Nephron (organoid): ENCODE data around the gene TSPAN11.

Experiments
- H3K27ac Mint-ChIP-seq, 3 experiments: 2 replicates each; pipeline ENCODE4 v1.8.0; 2020; ENCODE audit warnings: mixed read lengths in 3 of 3, mild to moderate bottlenecking in 2 of 3, moderate library complexity in 1 of 3
- H3K27me3 Mint-ChIP-seq: 2 replicates; pipeline ENCODE4 v1.8.0; 2021; ENCODE audit warnings: low read depth, mild to moderate bottlenecking, moderate library complexity, mixed read lengths
- H3K36me3 Mint-ChIP-seq: 2 replicates; pipeline ENCODE4 v1.8.0; 2020; ENCODE audit warnings: low read depth, mixed read lengths
- H3K4me1 Mint-ChIP-seq: 2 replicates; pipeline ENCODE4 v1.8.0; 2020; ENCODE audit warnings: mixed read lengths
- H3K4me3 Mint-ChIP-seq, 3 experiments: 2 replicates each; pipeline ENCODE4 v1.8.0; 2020; ENCODE audit warnings: mild to moderate bottlenecking in 3 of 3, mixed read lengths in 3 of 3, moderate library complexity in 2 of 3
- H3K9me3 Mint-ChIP-seq: 2 replicates; pipeline ENCODE4 v1.8.0; 2020; ENCODE audit warnings: mixed read lengths
- CTCF ChIP-seq, 3 experiments: fragments of 200-600 bp; sonication (generic); IDR thresholded peaks; one replicate each; pipeline ENCODE4 v1.5.0; 2021; ENCODE audit warnings: antibody characterized with exemption in 3 of 3; ENCODE audit not compliant: unreplicated experiment in 3 of 3

Gene TSPAN11

GRCh38 chr12:31033681-31034080, 107.1 kb downstream of the TSPAN11 start:
- H3K27ac Mint-ChIP-seq, result no peak overlapping the region
- no peak overlapping the region for H3K4me3 Mint-ChIP-seq
- no peak for TF ChIP-seq CTCF (IDR thresholded peaks at IDR 0.05; ENCODE audit: unreplicated experiment in 3 of 3)
- peaks cover 9% of the 10 kb centered on the region for H3K4me1 Mint-ChIP-seq
- peaks cover 20% of the 10 kb centered on the region for H3K27me3 Mint-ChIP-seq
- H3K9me3 Mint-ChIP-seq, result no peaks in the 10 kb centered on the region
- no peaks in the 10 kb centered on the region for H3K36me3 Mint-ChIP-seq

GRCh38 chr12:31034372-31034771, 107.8 kb downstream of the TSPAN11 start:
- TF ChIP-seq CTCF (IDR thresholded peaks at IDR 0.05; ENCODE audit: unreplicated experiment in 3 of 3), result no peak
- Mint-ChIP-seq H3K27ac (no peak overlapping the region), H3K36me3 (no peaks in the 10 kb centered on the region), H3K4me1 (peaks cover 9% of the 10 kb centered on the region), H3K27me3 (peaks cover 20% of the 10 kb centered on the region), H3K9me3 (no peaks in the 10 kb centered on the region), H3K4me3 (no peak overlapping the region)

- H3K4me1 Mint-ChIP-seq, result peaks cover 9% of the 10 kb centered on the region
Measured at GRCh38 chr12:31035226-31035625, 108.7 kb downstream of the TSPAN11 start.

GRCh38 chr12:31035967-31036665, 109.6 kb downstream of the TSPAN11 start:
- no peaks in the 10 kb centered on the region for H3K36me3 Mint-ChIP-seq
- H3K4me3 Mint-ChIP-seq, result no peak overlapping the region
- no peaks in the 10 kb centered on the region for H3K9me3 Mint-ChIP-seq
- peaks cover 9% of the 10 kb centered on the region for H3K4me1 Mint-ChIP-seq
- TF ChIP-seq CTCF (IDR thresholded peaks at IDR 0.05; ENCODE audit: unreplicated experiment in 3 of 3), result no peak
- H3K27me3 Mint-ChIP-seq, result peaks cover 16% of the 10 kb centered on the region
- no peak overlapping the region for H3K27ac Mint-ChIP-seq

More at GRCh38 chr12:31035226-31035625, 108.7 kb downstream of the TSPAN11 start:
- H3K4me3 Mint-ChIP-seq, result no peak overlapping the region
- no peak for TF ChIP-seq CTCF (IDR thresholded peaks at IDR 0.05; ENCODE audit: unreplicated experiment in 3 of 3)
- peaks cover 19% of the 10 kb centered on the region for H3K27me3 Mint-ChIP-seq
- H3K27ac Mint-ChIP-seq, result no peak overlapping the region
- no peaks in the 10 kb centered on the region for H3K36me3 Mint-ChIP-seq
- H3K9me3 Mint-ChIP-seq, result no peaks in the 10 kb centered on the region

GRCh38 chr12:31037028-31037427, 110.5 kb downstream of the TSPAN11 start:
- Mint-ChIP-seq H3K4me1 (peaks cover 9% of the 10 kb centered on the region), H3K36me3 (no peaks in the 10 kb centered on the region), H3K27me3 (peaks cover 12% of the 10 kb centered on the region), H3K27ac (no peak overlapping the region), H3K9me3 (no peaks in the 10 kb centered on the region), H3K4me3 (no peak overlapping the region)
- TF ChIP-seq CTCF (IDR thresholded peaks at IDR 0.05; ENCODE audit: unreplicated experiment in 3 of 3), result no peak

- TF ChIP-seq CTCF (IDR thresholded peaks at IDR 0.05; ENCODE audit: unreplicated experiment in 3 of 3), result no peak
- no peak overlapping the region for H3K4me3 Mint-ChIP-seq
- no peaks in the 10 kb centered on the region for H3K36me3 Mint-ChIP-seq
- H3K9me3 Mint-ChIP-seq, result no peaks in the 10 kb centered on the region
- peaks cover 8% of the 10 kb centered on the region for H3K27me3 Mint-ChIP-seq
- peaks cover 9% of the 10 kb centered on the region for H3K4me1 Mint-ChIP-seq
- H3K27ac Mint-ChIP-seq, result no peak overlapping the region
Measured at GRCh38 chr12:31037931-31038330, 111.4 kb downstream of the TSPAN11 start.
